ENCODE data around the gene WDR31. TPM values are rescaled to one million over a fixed set of nuclear protein-coding genes. Genes with fewer than 3 reads are reported as not detected.

WDR31 gene
- total and polyA plus RNA-seq, 2 of the 4 experiments (the other 2 are of a cell fraction) = 0.29 to 0.36 TPM

DNA sequence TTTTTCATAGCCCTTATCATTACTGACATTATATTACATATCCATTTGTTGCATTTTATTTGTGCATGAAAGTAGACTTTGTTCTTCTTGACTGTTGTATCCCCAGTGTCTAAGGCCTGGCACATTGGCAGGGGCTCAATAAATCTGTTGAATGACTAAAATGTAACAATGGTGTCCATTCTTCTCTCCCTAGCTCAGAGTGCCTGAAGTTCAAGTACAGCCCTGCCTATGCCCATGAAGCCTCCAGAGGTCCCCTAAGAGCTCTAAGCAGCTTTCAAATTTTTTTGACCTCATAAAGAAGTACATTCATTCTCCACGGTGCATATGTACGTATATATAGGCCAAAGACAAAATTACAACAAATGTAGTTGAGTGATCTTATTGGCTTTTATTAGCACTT lies 5.1 kb upstream of the WDR31 start:
- Histone ChIP-seq H2BK120ac (ENCODE audit: low read depth, low read length) (no peak overlapping the region), H3K4me2 (ENCODE audit: low read depth, low read length) (no peak overlapping the region), H2AK9ac (replicated peaks; ENCODE audit: low read depth, low read length, poor library complexity) (no peak overlapping the region), H3K27me3 (ENCODE audit: control insufficient read depth, insufficient read depth, low read length) (peaks cover 31% of the 10 kb centered on the region), H3K9ac (ENCODE audit: low read depth, low read length) (no peak overlapping the region), H2BK20ac (ENCODE audit: low read depth, low read length) (no peak overlapping the region), H3K4me1 (ENCODE audit: control insufficient read depth, insufficient read depth, low read length) (no peaks in the 10 kb centered on the region), H2AFZ (replicated peaks; ENCODE audit: low read length, poor library complexity) (no peak overlapping the region), H3K36me3 (ENCODE audit: control insufficient read depth, insufficient read depth, low read length) (no peaks in the 10 kb centered on the region), H3K9me1 (ENCODE audit: insufficient read depth, low read length) (peaks cover 6% of the 10 kb centered on the region; the same call in 1 of the 2 replicates), H3K4me3 (ENCODE audit: insufficient read depth, low read depth, low read length) (no peak overlapping the region), H2BK5ac (ENCODE audit: low read depth, low read length, poor library complexity, severe bottlenecking) (no peak overlapping the region), H3K23ac (ENCODE audit: low read depth, low read length) (no peak overlapping the region), H4K8ac (ENCODE audit: low read depth in 2 of 2, low read length in 2 of 2) (no peak overlapping the region), H3K56ac (ENCODE audit: extremely low read depth, insufficient read depth, low read length) (no peak overlapping the region), H3K18ac (ENCODE audit: low read depth, low read length) (no peak overlapping the region), H3K4ac (ENCODE audit: low read depth, low read length) (no peak overlapping the region), H2AK5ac (ENCODE audit: low read depth, low read length) (no peak overlapping the region), H3K14ac (replicated peaks; ENCODE audit: low read depth, low read length) (no peak overlapping the region), H3K9me3 (ENCODE audit: control insufficient read depth, insufficient read depth, low read length) (no peaks in the 10 kb centered on the region), H2BK15ac (ENCODE audit: low read depth, low read length) (no peak overlapping the region), H3K27ac (ENCODE audit: insufficient read depth, low read length) (no peak overlapping the region), H4K91ac (ENCODE audit: insufficient read depth, low read depth, low read length) (no peak overlapping the region), H3K79me1 (ENCODE audit: low read depth in 1 of 2, low read length in 2 of 2) (no peaks in the 10 kb centered on the region), H4K5ac (ENCODE audit: low read depth, low read length) (no peak overlapping the region), H4K20me1 (ENCODE audit: insufficient read depth, low read length) (no peaks in the 10 kb centered on the region)
- DNase-seq (no peak), ATAC-seq (ENCODE audit: low read depth) (no peak)
- ChIA-PET POLR2A (ENCODE audit: unreplicated experiment) (no interaction called here), CTCF (no interaction called here)
- TF ChIP-seq, protein P1, sequence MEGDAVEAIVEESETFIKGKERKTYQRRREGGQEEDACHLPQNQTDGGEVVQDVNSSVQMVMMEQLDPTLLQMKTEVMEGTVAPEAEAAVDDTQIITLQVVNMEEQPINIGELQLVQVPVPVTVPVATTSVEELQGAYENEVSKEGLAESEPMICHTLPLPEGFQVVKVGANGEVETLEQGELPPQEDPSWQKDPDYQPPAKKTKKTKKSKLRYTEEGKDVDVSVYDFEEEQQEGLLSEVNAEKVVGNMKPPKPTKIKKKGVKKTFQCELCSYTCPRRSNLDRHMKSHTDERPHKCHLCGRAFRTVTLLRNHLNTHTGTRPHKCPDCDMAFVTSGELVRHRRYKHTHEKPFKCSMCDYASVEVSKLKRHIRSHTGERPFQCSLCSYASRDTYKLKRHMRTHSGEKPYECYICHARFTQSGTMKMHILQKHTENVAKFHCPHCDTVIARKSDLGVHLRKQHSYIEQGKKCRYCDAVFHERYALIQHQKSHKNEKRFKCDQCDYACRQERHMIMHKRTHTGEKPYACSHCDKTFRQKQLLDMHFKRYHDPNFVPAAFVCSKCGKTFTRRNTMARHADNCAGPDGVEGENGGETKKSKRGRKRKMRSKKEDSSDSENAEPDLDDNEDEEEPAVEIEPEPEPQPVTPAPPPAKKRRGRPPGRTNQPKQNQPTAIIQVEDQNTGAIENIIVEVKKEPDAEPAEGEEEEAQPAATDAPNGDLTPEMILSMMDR (conservative IDR thresholded peaks at IDR 0.05; ENCODE audit: low read depth, low read length) = no peak
- no peak for TF ChIP-seq POLR2A (IDR thresholded peaks at IDR 0.05; ENCODE audit: low read depth, low read length)
- TF ChIP-seq CEBPB (IDR thresholded peaks at IDR 0.05; ENCODE audit: low read depth, low read length) = no peak
- TF ChIP-seq MXI1 (IDR thresholded peaks at IDR 0.05; ENCODE audit: borderline replicate concordance, low read depth, low read length) = no peak
- TF ChIP-seq FOS (IDR thresholded peaks at IDR 0.05; ENCODE audit: low read depth, low read length) = no peak
- no peak for TF ChIP-seq CHD1 (IDR thresholded peaks at IDR 0.05; ENCODE audit: low read depth, low read length)
- no peak for TF ChIP-seq RAD21 (IDR thresholded peaks at IDR 0.05; ENCODE audit: low read length)
- no peak for TF ChIP-seq BHLHE40 (IDR thresholded peaks at IDR 0.05; ENCODE audit: low read depth, low read length)
- no peak for TF ChIP-seq NFE2L2 (IDR thresholded peaks at IDR 0.05; ENCODE audit: low read depth, low read length)
- TF ChIP-seq, protein P2, sequence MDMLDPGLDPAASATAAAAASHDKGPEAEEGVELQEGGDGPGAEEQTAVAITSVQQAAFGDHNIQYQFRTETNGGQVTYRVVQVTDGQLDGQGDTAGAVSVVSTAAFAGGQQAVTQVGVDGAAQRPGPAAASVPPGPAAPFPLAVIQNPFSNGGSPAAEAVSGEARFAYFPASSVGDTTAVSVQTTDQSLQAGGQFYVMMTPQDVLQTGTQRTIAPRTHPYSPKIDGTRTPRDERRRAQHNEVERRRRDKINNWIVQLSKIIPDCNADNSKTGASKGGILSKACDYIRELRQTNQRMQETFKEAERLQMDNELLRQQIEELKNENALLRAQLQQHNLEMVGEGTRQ (IDR thresholded peaks at IDR 0.05; ENCODE audit: low read depth, low read length) = no peak
- TF ChIP-seq RCOR1 (IDR thresholded peaks at IDR 0.05; ENCODE audit: insufficient replicate concordance, low read length) = no peak
- TF ChIP-seq SMC3 (IDR thresholded peaks at IDR 0.05; ENCODE audit: low read depth, low read length) = no peak
- TF ChIP-seq, protein P3, sequence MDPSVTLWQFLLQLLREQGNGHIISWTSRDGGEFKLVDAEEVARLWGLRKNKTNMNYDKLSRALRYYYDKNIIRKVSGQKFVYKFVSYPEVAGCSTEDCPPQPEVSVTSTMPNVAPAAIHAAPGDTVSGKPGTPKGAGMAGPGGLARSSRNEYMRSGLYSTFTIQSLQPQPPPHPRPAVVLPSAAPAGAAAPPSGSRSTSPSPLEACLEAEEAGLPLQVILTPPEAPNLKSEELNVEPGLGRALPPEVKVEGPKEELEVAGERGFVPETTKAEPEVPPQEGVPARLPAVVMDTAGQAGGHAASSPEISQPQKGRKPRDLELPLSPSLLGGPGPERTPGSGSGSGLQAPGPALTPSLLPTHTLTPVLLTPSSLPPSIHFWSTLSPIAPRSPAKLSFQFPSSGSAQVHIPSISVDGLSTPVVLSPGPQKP (IDR thresholded peaks at IDR 0.05; ENCODE audit: borderline replicate concordance, low read depth, low read length) = no peak
- no peak for TF ChIP-seq RFX5 (IDR thresholded peaks at IDR 0.05; ENCODE audit: low read depth, low read length)
- no peak for TF ChIP-seq MAZ (IDR thresholded peaks at IDR 0.05; ENCODE audit: borderline replicate concordance, low read depth, low read length)
- no peak for TF ChIP-seq MAFK (IDR thresholded peaks at IDR 0.05; ENCODE audit: low read depth, low read length)
- dilution Hi-C loops (cut with HindIII; ENCODE audit: low sequenced_read_pairs, unreplicated experiment) = no loop called here
- in situ Hi-C loops (cut with MboI; ENCODE audit: low sequenced_read_pairs) = no loop called here
- intact Hi-C loops (cut with micrococcal nuclease) = no loop called here
- no CpG with 5 or more reads among the region's 2 CpGs for WGBS, 2 experiments (ENCODE audit: extremely low coverage in 2 of 2, insufficient read length in 1 of 2)
- no TSS peak for BruUV-seq (replicated peaks)

Measured in IMR-90 (cell line).